CD14-positive monocyte (primary cell): ENCODE data around the gene LZIC. TPM values are rescaled to one million over a fixed set of nuclear protein-coding genes. Genes with fewer than 3 reads are reported as not detected.

Source experiments
- DNase-seq, 3 donors: peaks; one replicate each; pipeline ENCODE4 v3.0.0-alpha.2; 2011 to 2022
- H2AFZ ChIP-seq: 2 replicates; pipeline ENCODE4 v1.6.0; 2012; ENCODE audit warnings: mild to moderate bottlenecking, low read depth, low read length, inconsistent platforms; ENCODE audit not compliant: insufficient read depth, poor library complexity, severe bottlenecking
- H3K27ac ChIP-seq, 2 donors: 1 replicate in 1 of 2; 2 replicates in 1 of 2; pipeline ENCODE4 v1.5.1; 2012 to 2013; ENCODE audit warnings: low read length in 2 of 2, control low read depth in 1 of 2, inconsistent platforms in 1 of 2, low read depth in 1 of 2, mild to moderate bottlenecking in 1 of 2
- H3K27me3 ChIP-seq, 2 donors: one replicate each; pipeline versions ENCODE4 v1.6.0 to v1.6.1; 2011 to 2013; ENCODE audit warnings: low read length in 2 of 2; ENCODE audit not compliant: control insufficient read depth in 2 of 2, insufficient read depth in 2 of 2
- H3K36me3 ChIP-seq, 2 donors: replicated peaks in 1 of 2; 1 replicate in 1 of 2; 2 replicates in 1 of 2; pipeline versions ENCODE4 v1.5.1 to v1.6.1; 2012 to 2013; ENCODE audit warnings: low read length in 2 of 2, control low read depth in 1 of 2, inconsistent platforms in 1 of 2, mild to moderate bottlenecking in 1 of 2; ENCODE audit not compliant: insufficient read depth in 2 of 2, control insufficient read depth in 1 of 2
- H3K4me1 ChIP-seq, 2 donors: 1 replicate in 1 of 2; 2 replicates in 1 of 2; pipeline versions ENCODE4 v1.5.1 to v1.6.1; 2012 to 2013; ENCODE audit warnings: low read length in 2 of 2, control low read depth in 1 of 2, inconsistent platforms in 1 of 2, mild to moderate bottlenecking in 1 of 2, moderate library complexity in 1 of 2; ENCODE audit not compliant: insufficient read depth in 2 of 2, control insufficient read depth in 1 of 2
- H3K4me2 ChIP-seq: replicated peaks from 2 replicates; pipeline ENCODE3; 2012; ENCODE audit warnings: low read length, moderate library complexity, mild to moderate bottlenecking; ENCODE audit not compliant: poor library complexity, severe bottlenecking; ENCODE audit errors: extremely low read depth
- H3K4me3 ChIP-seq, 3 experiments: fragments of 200-600 bp in 1 of 3; sonication (generic) in 1 of 3; replicated peaks in 1 of 3; 1 replicate in 2 of 3; 2 replicates in 1 of 3; pipeline ENCODE4 v1.5.1; 2011 to 2013; ENCODE audit warnings: low read length in 3 of 3, mild to moderate bottlenecking in 3 of 3, control low read depth in 2 of 3, low read depth in 2 of 3, inconsistent platforms in 1 of 3, moderate library complexity in 1 of 3
- H3K79me2 ChIP-seq: 2 replicates; pipeline ENCODE4 v1.6.0; 2012; ENCODE audit warnings: mild to moderate bottlenecking, control low read depth, inconsistent platforms, low read length, moderate library complexity; ENCODE audit not compliant: insufficient read depth
- H3K9ac ChIP-seq: 2 replicates; pipeline ENCODE4 v1.6.0; 2017; ENCODE audit warnings: low read length, mild to moderate bottlenecking; ENCODE audit not compliant: insufficient read depth, poor library complexity, severe bottlenecking
- H3K9me3 ChIP-seq, 2 donors: replicated peaks in 1 of 2; 1 replicate in 1 of 2; 2 replicates in 1 of 2; pipeline versions ENCODE4 v1.5.1 to v1.6.1; 2012 to 2013; ENCODE audit warnings: low read length in 2 of 2, control low read depth in 1 of 2; ENCODE audit not compliant: control insufficient read depth in 1 of 2, insufficient read depth in 1 of 2
- H4K20me1 ChIP-seq: 2 replicates; pipeline ENCODE4 v1.6.0; 2012; ENCODE audit warnings: mild to moderate bottlenecking, low read length, control low read depth, moderate library complexity; ENCODE audit not compliant: insufficient read depth
- H3K27ac Mint-ChIP-seq, 7 donors: one replicate each; pipeline ENCODE4 v1.8.0; 2020; ENCODE audit warnings: mild to moderate bottlenecking in 7 of 7, mixed read lengths in 7 of 7, moderate library complexity in 6 of 7, inconsistent platforms in 2 of 7
- H3K27me3 Mint-ChIP-seq, 3 donors: one replicate each; pipeline ENCODE4 v1.8.0; 2021 to 2022; ENCODE audit warnings: low read depth in 3 of 3, mild to moderate bottlenecking in 3 of 3, mixed read lengths in 3 of 3, moderate library complexity in 3 of 3, inconsistent platforms in 1 of 3
- H3K36me3 Mint-ChIP-seq, 2 donors: one replicate each; pipeline ENCODE4 v1.8.0; 2020; ENCODE audit warnings: mixed read lengths in 2 of 2, inconsistent platforms in 1 of 2, mild to moderate bottlenecking in 1 of 2
- H3K4me1 Mint-ChIP-seq: one replicate; pipeline ENCODE4 v1.8.0; 2020; ENCODE audit warnings: mild to moderate bottlenecking, mixed read lengths
- H3K4me3 Mint-ChIP-seq, 2 donors: one replicate each; pipeline ENCODE4 v1.8.0; 2020; ENCODE audit warnings: mild to moderate bottlenecking in 2 of 2, mixed read lengths in 2 of 2, moderate library complexity in 1 of 2
- H3K9me3 Mint-ChIP-seq, 7 donors: one replicate each; pipeline ENCODE4 v1.8.0; 2020 to 2022; ENCODE audit warnings: mixed read lengths in 7 of 7, mild to moderate bottlenecking in 6 of 7, moderate library complexity in 6 of 7, inconsistent platforms in 2 of 7
- CTCF ChIP-seq: fragments of 200-600 bp; IDR thresholded peaks from one replicate; pipeline ENCODE4 v1.8.0; 2022; ENCODE audit warnings: antibody characterized with exemption, mild to moderate bottlenecking
- WGBS: methylation state at CpG from one replicate; pipeline ENCODE4 v1.1.5; 2013; ENCODE audit warnings: missing lambda C conversion rate; ENCODE audit not compliant: insufficient coverage; 5-methylcytosine and 5-hydroxymethylcytosine counted together
- intact Hi-C, 2 donors: fragments of 100-400 bp; cut with micrococcal nuclease; formaldehyde crosslinking; loops; one replicate each; pipeline versions ENCODE4 v1.15.0 to v1.15.1; 2023
- polyA plus RNA-seq, 3 donors: library from polyadenylated mRNA; depleted of rRNA in 1 of 3; unstranded in 2 of 3; stranded (reverse) in 1 of 3; fragments of 300-500 nt in 2 of 3; fragments of >200 nt in 1 of 3; fragmentation: Illumina TruSeq in 2 of 3; gene quantifications; 1 replicate in 2 of 3; 2 replicates in 1 of 3; pipeline ENCODE4 v1.2.3, GENCODE V29; 2012 to 2021

LZIC gene
- polyA plus RNA-seq, 3 donors: 11.1 to 32.9 (median 28.2) TPM

GRCh38 chr1:9916452-9916851 lies 26.7 kb downstream of the LZIC start:
- TF ChIP-seq CTCF: no peak
- H3K4me2 ChIP-seq: no peak overlapping the region
- intact Hi-C loops: loop anchor here in 1 of 2 donors (10.0 kb wide), 1 partner anchor 118 kb away; the partner anchor contains the start of gene UBE4B
- Mint-ChIP-seq H3K9me3 (peaks cover 0 to 3% (median 0%) of the 10 kb centered on the region in 7 donors), H3K27ac (no peak overlapping the region), H3K4me1 (peaks cover 10% of the 10 kb centered on the region), H3K4me3 (no peak overlapping the region), H3K36me3 (no peaks in the 10 kb centered on the region), H3K27me3 (peaks cover 1 to 7% (median 3%) of the 10 kb centered on the region in 3 donors)
- no peak for DNase-seq
- H3K4me3 ChIP-seq: no peak overlapping the region
- H3K9me3 ChIP-seq: no peaks in the 10 kb centered on the region
- H3K36me3 ChIP-seq: no peaks in the 10 kb centered on the region
- peaks cover 8% of the 10 kb centered on the region in 2 donors for H3K4me1 ChIP-seq
- no peaks in the 10 kb centered on the region for H4K20me1 ChIP-seq
- WGBS: no CpG with 5 or more reads among the region's 2 CpGs
- no peaks in the 10 kb centered on the region for H3K27me3 ChIP-seq
- H2AFZ ChIP-seq: no peak overlapping the region
- no peak overlapping the region for H3K9ac ChIP-seq
- H3K27ac ChIP-seq: no peak overlapping the region
- H3K79me2 ChIP-seq: no peaks in the 10 kb centered on the region

- Histone ChIP-seq H2AFZ (no peak overlapping the region), H3K36me3 (no peaks in the 10 kb centered on the region), H3K27ac (no peak overlapping the region), H3K4me3 (no peak overlapping the region), H3K79me2 (peaks cover 2% of the 10 kb centered on the region), H3K4me1 (peaks cover 13 to 16% of the 10 kb centered on the region in 2 donors), H3K9me3 (no peaks in the 10 kb centered on the region), H4K20me1 (no peaks in the 10 kb centered on the region), H3K4me2 (no peak overlapping the region), H3K9ac (no peak overlapping the region), H3K27me3 (no peaks in the 10 kb centered on the region)
- DNase-seq: no peak
- Mint-ChIP-seq H3K36me3 (no peaks in the 10 kb centered on the region), H3K4me3 (no peak overlapping the region), H3K4me1 (peaks cover 18% of the 10 kb centered on the region), H3K9me3 (peaks cover 0 to 3% (median 0%) of the 10 kb centered on the region in 7 donors), H3K27ac (no peak overlapping the region), H3K27me3 (peaks cover 0 to 4% (median 3%) of the 10 kb centered on the region in 3 donors)
- intact Hi-C loops: loop anchor here (5.0 to 10.0 kb wide), 2 partner anchors 37 to 120 kb away; partner anchors contain the start of gene UBE4B (in 1 of the 2)
- no peak for TF ChIP-seq CTCF
- no CpG with 5 or more reads among the region's 2 CpGs for WGBS
Measured at GRCh38 chr1:9914610-9914937, 28.6 kb downstream of the LZIC start.
